IPS-15b (cell line): ENCODE measurements around the gene NXN.

Experiments
- H3K27me3 ChIP-seq: one replicate; pipeline ENCODE4 v1.6.1; 2013; ENCODE audit warnings: low read length; ENCODE audit not compliant: control insufficient read depth, insufficient read depth
- H3K36me3 ChIP-seq: one replicate; pipeline ENCODE4 v1.6.1; 2013; ENCODE audit warnings: low read length; ENCODE audit not compliant: control insufficient read depth, insufficient read depth
- H3K4me1 ChIP-seq: one replicate; pipeline ENCODE4 v1.6.1; 2013; ENCODE audit warnings: mild to moderate bottlenecking, low read length; ENCODE audit not compliant: control insufficient read depth, insufficient read depth
- H3K4me3 ChIP-seq: one replicate; pipeline ENCODE4 v1.5.1; 2013; ENCODE audit warnings: low read depth, low read length
- H3K9ac ChIP-seq: one replicate; pipeline ENCODE4 v1.6.1; 2013; ENCODE audit warnings: low read depth, mild to moderate bottlenecking, low read length
- H3K9me3 ChIP-seq: one replicate; pipeline ENCODE4 v1.6.1; 2013; ENCODE audit warnings: mild to moderate bottlenecking, low read length; ENCODE audit not compliant: control insufficient read depth, insufficient read depth

The NXN gene

GRCh38 chr17:802901-803881, 176.4 kb downstream of the NXN start:
- Histone ChIP-seq H3K9ac (no peak overlapping the region), H3K36me3 (peaks cover 20% of the 10 kb centered on the region), H3K27me3 (no peaks in the 10 kb centered on the region)

GRCh38 chr17:802481-802880, 177.1 kb downstream of the NXN start:
- Histone ChIP-seq H3K4me3 (no peak overlapping the region), H3K9me3 (no peaks in the 10 kb centered on the region), H3K27me3 (no peaks in the 10 kb centered on the region), H3K9ac (no peak overlapping the region), H3K4me1 (no peaks in the 10 kb centered on the region), H3K36me3 (peaks cover 14% of the 10 kb centered on the region)

More at GRCh38 chr17:802901-803881, 176.4 kb downstream of the NXN start:
- H3K4me3 ChIP-seq = no peak overlapping the region
- H3K4me1 ChIP-seq = no peaks in the 10 kb centered on the region
- H3K9me3 ChIP-seq = no peaks in the 10 kb centered on the region

GRCh38 chr17:801660-802059, 177.9 kb downstream of the NXN start:
- Histone ChIP-seq H3K36me3 (peaks cover 13% of the 10 kb centered on the region), H3K9me3 (no peaks in the 10 kb centered on the region), H3K9ac (no peak overlapping the region)

GRCh38 chr17:800446-801242, 178.9 kb downstream of the NXN start:
- Histone ChIP-seq H3K4me1 (no peaks in the 10 kb centered on the region), H3K9me3 (no peaks in the 10 kb centered on the region), H3K9ac (no peak overlapping the region), H3K4me3 (no peak overlapping the region), H3K36me3 (peaks cover 13% of the 10 kb centered on the region), H3K27me3 (no peaks in the 10 kb centered on the region)

More at GRCh38 chr17:801660-802059, 177.9 kb downstream of the NXN start:
- Histone ChIP-seq H3K27me3 (no peaks in the 10 kb centered on the region), H3K4me1 (no peaks in the 10 kb centered on the region), H3K4me3 (no peak overlapping the region)

GRCh38 chr17:799261-799660, 180.3 kb downstream of the NXN start:
- H3K9me3 ChIP-seq = no peaks in the 10 kb centered on the region
- peaks cover 8% of the 10 kb centered on the region for H3K36me3 ChIP-seq
- no peak overlapping the region for H3K4me3 ChIP-seq
- H3K9ac ChIP-seq = no peak overlapping the region
- no peaks in the 10 kb centered on the region for H3K4me1 ChIP-seq
- H3K27me3 ChIP-seq = no peaks in the 10 kb centered on the region

GRCh38 chr17:798246-798645, 181.3 kb downstream of the NXN start:
- Histone ChIP-seq H3K9ac (no peak overlapping the region), H3K4me3 (no peak overlapping the region), H3K9me3 (no peaks in the 10 kb centered on the region), H3K4me1 (no peaks in the 10 kb centered on the region), H3K27me3 (no peaks in the 10 kb centered on the region), H3K36me3 (peaks cover 2% of the 10 kb centered on the region)

GRCh38 chr17:797236-797840, 182.2 kb downstream of the NXN start:
- no peaks in the 10 kb centered on the region for H3K9me3 ChIP-seq
- H3K36me3 ChIP-seq = no peaks in the 10 kb centered on the region
- H3K9ac ChIP-seq = no peak overlapping the region
- H3K27me3 ChIP-seq = no peaks in the 10 kb centered on the region
- no peak overlapping the region for H3K4me3 ChIP-seq
- H3K4me1 ChIP-seq = no peaks in the 10 kb centered on the region

- Histone ChIP-seq H3K9ac (no peak overlapping the region), H3K36me3 (no peaks in the 10 kb centered on the region), H3K9me3 (no peaks in the 10 kb centered on the region), H3K4me3 (no peak overlapping the region), H3K27me3 (no peaks in the 10 kb centered on the region), H3K4me1 (no peaks in the 10 kb centered on the region)
Observed at GRCh38 chr17:796609-797008, 183.0 kb downstream of the NXN start.

GRCh38 chr17:795721-796120, 183.9 kb downstream of the NXN start:
- Histone ChIP-seq H3K27me3 (no peaks in the 10 kb centered on the region), H3K4me3 (no peak overlapping the region), H3K4me1 (no peaks in the 10 kb centered on the region), H3K9me3 (no peaks in the 10 kb centered on the region), H3K36me3 (no peaks in the 10 kb centered on the region), H3K9ac (no peak overlapping the region)

GRCh38 chr17:795276-795675, 184.3 kb downstream of the NXN start:
- Histone ChIP-seq H3K36me3 (no peaks in the 10 kb centered on the region), H3K27me3 (no peaks in the 10 kb centered on the region), H3K4me1 (no peaks in the 10 kb centered on the region), H3K4me3 (no peak overlapping the region), H3K9me3 (no peaks in the 10 kb centered on the region), H3K9ac (no peak overlapping the region)

GRCh38 chr17:794876-795275, 184.7 kb downstream of the NXN start:
- Histone ChIP-seq H3K4me3 (no peak overlapping the region), H3K9me3 (no peaks in the 10 kb centered on the region)

More at GRCh38 chr17:794876-795275, 184.7 kb downstream of the NXN start:
- H3K4me1 ChIP-seq = no peaks in the 10 kb centered on the region
- no peaks in the 10 kb centered on the region for H3K27me3 ChIP-seq
- H3K36me3 ChIP-seq = no peaks in the 10 kb centered on the region
- H3K9ac ChIP-seq = no peak overlapping the region
